ENCODE measurements around the gene VAPA. TPM values are rescaled to one million over a fixed set of nuclear protein-coding genes. Genes with fewer than 3 reads are reported as not detected.

Gene VAPA
- total RNA-seq, 6 experiments from 2014 or later = 69.6 to 149 (median 90.7) TPM

- no peaks in the 10 kb centered on the region for H3K27me3 ChIP-seq
- WGBS (ENCODE audit: insufficient coverage, low coverage, low lambda C conversion rate, missing lambda C conversion rate) = 39% methylated on average over 5 of the region's 12 CpGs
- TF ChIP-seq POLR2A (IDR thresholded peaks at IDR 0.05) (no peak), CTCF (IDR thresholded peaks at IDR 0.05) (no peak)
- no peak overlapping the region for H3K4me3 ChIP-seq
- peaks cover 0 to 5% (median 0%) of the 10 kb centered on the region in 4 donors for H3K4me1 ChIP-seq
- intact Hi-C loops (cut with DNase I) = no loop called here
- ATAC-seq (peak; percentile 62 to 87 (median 76)), DNase-seq (peak in 1 of 3 donors; percentile 61)
- peak overlapping the region in 1 of 3 donors; percentile 9 for H3K27ac ChIP-seq
- H3K36me3 ChIP-seq = no peaks in the 10 kb centered on the region
- H3K9me3 ChIP-seq = no peaks in the 10 kb centered on the region
Measured at GRCh38 chr18:9987931-9988330, 74.1 kb downstream of the VAPA start.

GRCh38 chr18:9988665-9989064 is 74.8 kb downstream of the VAPA start:
- ATAC-seq (peak in 3 of 4 donors; percentile 34 to 61 (median 61)), DNase-seq (no peak)
- Histone ChIP-seq H3K9me3 (no peaks in the 10 kb centered on the region), H3K4me1 (peaks cover 0 to 5% (median 0%) of the 10 kb centered on the region in 4 donors), H3K4me3 (no peak overlapping the region), H3K27ac (no peak overlapping the region), H3K27me3 (no peaks in the 10 kb centered on the region), H3K36me3 (no peaks in the 10 kb centered on the region)
- intact Hi-C loops (cut with DNase I) = no loop called here
- 51% methylated on average over 7 of the region's 9 CpGs for WGBS (ENCODE audit: insufficient coverage, low coverage, low lambda C conversion rate, missing lambda C conversion rate)
- TF ChIP-seq POLR2A (IDR thresholded peaks at IDR 0.05) = no peak
- TF ChIP-seq CTCF (IDR thresholded peaks at IDR 0.05) = no peak

- intact Hi-C loops (cut with DNase I) = no loop called here
- H3K4me3 ChIP-seq = no peak overlapping the region
- ATAC-seq (no peak), DNase-seq (no peak)
- 35% methylated on average over 2 of the region's 5 CpGs for WGBS (ENCODE audit: insufficient coverage, low coverage, low lambda C conversion rate, missing lambda C conversion rate)
- H3K27ac ChIP-seq = no peak overlapping the region
- H3K4me1 ChIP-seq = peaks cover 0 to 5% (median 0%) of the 10 kb centered on the region in 4 donors
- no peaks in the 10 kb centered on the region for H3K9me3 ChIP-seq
- no peaks in the 10 kb centered on the region for H3K36me3 ChIP-seq
- TF ChIP-seq POLR2A (IDR thresholded peaks at IDR 0.05) = no peak
- no peak for TF ChIP-seq CTCF (IDR thresholded peaks at IDR 0.05)
- H3K27me3 ChIP-seq = no peaks in the 10 kb centered on the region
Measured at GRCh38 chr18:9989481-9989880, 75.7 kb downstream of the VAPA start.

GRCh38 chr18:9991011-9992000 is 77.5 kb downstream of the VAPA start:
- WGBS (ENCODE audit: insufficient coverage, low coverage, low lambda C conversion rate, missing lambda C conversion rate) = 63% methylated on average over 24 of the region's 29 CpGs
- H3K4me1 ChIP-seq = peaks cover 0 to 5% (median 0%) of the 10 kb centered on the region in 4 donors
- DNase-seq = no peak
- H3K9me3 ChIP-seq = no peaks in the 10 kb centered on the region
- peak in 3 of 4 donors; percentile 6 to 30 (median 19) for ATAC-seq
- H3K27ac ChIP-seq = no peak overlapping the region
- intact Hi-C loops (cut with DNase I) = no loop called here
- no peak overlapping the region for H3K4me3 ChIP-seq
- no peaks in the 10 kb centered on the region for H3K36me3 ChIP-seq
- no peaks in the 10 kb centered on the region for H3K27me3 ChIP-seq
- no peak for TF ChIP-seq CTCF (IDR thresholded peaks at IDR 0.05)
- no peak for TF ChIP-seq POLR2A (IDR thresholded peaks at IDR 0.05)

All from right lobe of liver (tissue), 6 donors.